G401 (cell line): ENCODE results near the gene STK10. TPM values are rescaled to one million over a fixed set of nuclear protein-coding genes. Genes with fewer than 3 reads are reported as not detected.

Source experiments
- DNase-seq: peaks from one replicate; pipeline ENCODE4 v3.0.0-alpha.2; 2015; ENCODE audit warnings: low spot score
- in situ Hi-C: cut with HindIII; loops from 2 replicates; pipeline ENCODE4 v1.10.0; 2016; ENCODE audit warnings: low sequenced_read_pairs, mixed read lengths
- total RNA-seq: library from RNA; depleted of rRNA; stranded (reverse); fragments of >200 nt; shearing (Covaris generic); gene quantifications from 2 replicates; pipeline ENCODE4 v1.2.3, GENCODE V29; 2014

Gene STK10
- total RNA-seq, 1 experiment from 2014 or later: 17.0 TPM

- in situ Hi-C loops: no loop called here
Measured at GRCh38 chr5:172098883-172099282, 89.1 kb downstream of the STK10 start.

GRCh38 chr5:172098046-172098445, 90.0 kb downstream of the STK10 start:
- in situ Hi-C loops: no loop called here
- DNase-seq: no peak

More at GRCh38 chr5:172098883-172099282, 89.1 kb downstream of the STK10 start:
- no peak for DNase-seq

DNA sequence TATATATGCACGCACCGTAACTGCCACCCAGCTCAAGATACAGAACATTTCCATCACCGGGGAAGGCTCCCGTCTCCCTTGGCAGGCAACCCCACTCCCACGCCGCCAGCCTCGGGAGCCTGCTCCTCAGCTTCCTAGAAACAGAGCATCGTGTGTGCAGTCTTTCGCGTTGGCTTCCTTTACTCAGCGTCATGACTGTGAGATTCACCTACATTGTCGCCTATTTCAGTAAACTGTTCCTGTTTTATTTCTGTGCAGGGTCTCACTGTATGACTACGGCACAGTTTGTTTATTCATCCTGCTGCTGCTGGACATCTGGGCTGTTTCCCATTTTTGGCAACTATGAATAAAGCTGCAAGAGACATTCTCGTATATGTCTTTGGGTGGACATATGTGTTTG, 90.7 kb downstream of the STK10 start:
- in situ Hi-C loops: no loop called here
- DNase-seq: peak; percentile 48

- peak; percentile 54 for DNase-seq
Measured at GRCh38 chr5:172096207-172096940, 91.7 kb downstream of the STK10 start.

DNA sequence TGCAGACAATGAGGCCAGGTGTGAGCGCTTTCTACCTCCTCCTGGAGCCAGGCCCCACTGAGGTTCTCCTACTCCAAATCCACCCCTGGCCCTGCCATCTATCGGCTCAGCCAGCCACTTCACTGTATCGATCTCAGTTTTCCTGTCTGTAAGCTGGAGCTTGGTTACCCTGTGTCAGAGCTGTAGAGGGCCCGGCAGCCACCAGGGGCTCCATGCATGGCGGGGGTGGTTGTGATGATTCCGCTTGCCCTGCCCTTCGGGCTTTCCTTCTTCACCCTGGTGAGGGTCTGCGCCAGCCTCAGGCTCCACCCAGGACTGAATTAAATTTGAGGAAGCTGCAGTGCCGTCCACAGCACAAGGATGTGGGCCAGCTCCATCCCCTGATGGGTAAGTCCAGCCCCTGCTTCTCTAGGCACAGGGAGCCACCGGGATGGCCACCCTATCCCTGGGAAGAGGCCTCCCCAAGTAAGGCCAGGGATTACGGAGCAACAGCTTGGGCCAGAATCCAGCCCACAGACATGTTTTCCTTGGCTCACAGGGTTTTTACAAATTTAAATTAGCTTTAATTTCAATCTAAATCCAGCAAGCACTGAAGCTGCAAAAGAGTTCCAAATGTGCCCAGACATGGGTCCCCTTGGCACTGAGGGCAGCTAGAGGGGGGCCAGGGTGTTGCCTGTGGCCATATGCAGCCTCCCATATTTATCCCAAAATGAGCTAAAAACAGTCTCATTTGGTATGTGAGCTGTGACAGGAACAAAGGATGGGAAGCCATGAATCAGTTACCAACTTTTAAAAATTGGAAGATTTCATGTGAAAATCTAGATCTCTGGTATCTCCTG, 92.4 kb downstream of the STK10 start:
- DNase-seq: no peak
- in situ Hi-C loops: no loop called here

More at GRCh38 chr5:172096207-172096940, 91.7 kb downstream of the STK10 start:
- in situ Hi-C loops: no loop called here

DNA sequence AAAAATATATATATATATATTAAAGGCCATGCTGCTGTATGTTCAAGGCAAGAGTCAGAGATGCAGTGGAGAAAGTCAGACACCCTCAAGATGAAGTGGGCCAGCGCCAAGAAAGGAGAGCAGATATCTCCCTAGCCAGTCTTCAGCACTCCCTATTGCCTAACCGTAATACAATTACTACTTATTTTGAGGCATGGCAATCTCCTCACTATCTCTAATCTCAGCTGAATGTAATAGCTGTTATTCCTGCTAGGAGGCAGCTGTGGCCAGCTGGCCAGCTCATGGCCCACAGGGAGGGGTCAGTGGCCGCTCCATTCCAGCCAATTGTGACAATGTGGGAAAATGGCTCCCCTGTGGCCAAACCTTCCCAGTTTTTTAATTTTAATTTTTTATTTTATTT, 94.1 kb downstream of the STK10 start:
- DNase-seq: no peak
- in situ Hi-C loops: no loop called here

GRCh38 chr5:172093559-172093958, 94.5 kb downstream of the STK10 start:
- DNase-seq: no peak
- in situ Hi-C loops: no loop called here

DNA sequence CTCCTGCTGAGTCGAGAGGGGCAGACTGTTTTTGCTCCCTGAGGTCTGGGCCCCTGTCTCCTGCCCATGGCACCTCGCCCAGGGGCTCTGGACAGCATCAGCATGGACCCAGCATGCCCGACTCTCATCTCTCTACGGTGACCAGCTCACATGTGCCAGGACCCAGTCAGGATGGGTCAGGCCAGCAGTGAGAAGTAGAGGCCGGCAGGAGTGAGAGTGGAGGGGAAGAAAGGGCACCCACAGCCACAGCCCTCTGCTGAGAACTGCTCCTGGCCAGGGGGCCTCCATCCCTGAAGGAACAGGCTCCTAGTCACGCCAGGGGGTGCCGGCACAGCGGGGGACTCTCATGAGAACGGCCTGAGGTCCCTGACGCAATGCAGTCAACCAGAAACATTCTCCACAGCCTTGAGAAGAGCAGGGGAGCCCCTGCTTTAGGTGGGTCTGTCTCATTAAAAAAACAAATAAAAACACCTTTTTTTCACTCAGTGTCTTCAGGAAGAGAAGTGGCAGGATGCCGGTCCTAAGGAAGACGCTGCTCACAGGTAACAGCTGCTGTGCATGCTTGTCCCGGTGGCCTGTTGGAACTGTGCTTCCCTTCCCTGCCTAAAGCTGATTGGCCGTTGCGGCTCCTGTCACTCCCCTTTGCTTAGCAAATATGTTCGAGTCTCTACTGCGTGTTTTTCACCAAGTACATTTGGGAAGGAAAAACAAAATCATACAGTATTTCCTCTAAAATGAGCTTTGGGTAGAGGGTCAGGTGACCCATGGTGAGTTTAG, 95.9 kb downstream of the STK10 start:
- DNase-seq: peak; percentile 75
- in situ Hi-C loops: no loop called here

GRCh38 chr5:172090976-172091547, 97.0 kb downstream of the STK10 start:
- DNase-seq: peak; percentile 48
- in situ Hi-C loops: no loop called here

DNA sequence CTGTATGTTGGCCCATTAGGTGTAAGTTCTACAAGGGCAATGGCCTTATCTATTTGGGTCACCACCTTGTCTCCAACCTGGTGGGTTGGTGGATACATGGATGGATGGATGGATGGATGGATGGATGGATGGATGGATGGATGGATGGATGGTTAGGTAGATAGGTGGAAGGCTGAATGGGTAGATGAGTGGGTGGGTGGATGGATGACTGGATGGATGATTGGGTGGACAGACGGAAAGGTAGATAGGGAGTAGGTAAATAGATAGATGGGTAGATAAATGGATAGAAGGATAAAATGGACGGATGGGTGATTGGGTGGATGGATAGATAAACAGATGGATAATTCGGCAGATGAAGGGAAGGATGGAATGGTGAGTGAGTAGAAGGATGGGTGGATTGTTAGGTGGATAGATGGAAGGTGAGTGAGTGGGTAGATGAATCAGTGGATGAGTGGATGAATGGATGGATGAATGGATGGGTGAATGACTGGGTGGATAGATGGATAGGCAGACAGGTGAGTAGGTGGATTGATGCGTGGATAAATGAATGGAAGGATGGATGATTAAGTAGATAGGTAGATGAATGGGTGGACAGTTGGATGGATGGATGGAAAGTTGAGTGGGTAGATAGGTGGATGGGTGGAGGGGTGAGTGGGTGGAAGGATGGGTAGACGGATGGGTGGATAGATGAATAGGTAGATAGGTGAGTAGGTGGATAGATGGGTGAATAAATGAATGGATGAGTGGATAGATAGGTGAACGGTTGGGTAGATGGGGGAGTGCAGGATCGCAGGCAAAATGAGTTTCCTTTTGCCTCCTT, 98.5 kb downstream of the STK10 start:
- no peak for DNase-seq
- in situ Hi-C loops: no loop called here

DNA sequence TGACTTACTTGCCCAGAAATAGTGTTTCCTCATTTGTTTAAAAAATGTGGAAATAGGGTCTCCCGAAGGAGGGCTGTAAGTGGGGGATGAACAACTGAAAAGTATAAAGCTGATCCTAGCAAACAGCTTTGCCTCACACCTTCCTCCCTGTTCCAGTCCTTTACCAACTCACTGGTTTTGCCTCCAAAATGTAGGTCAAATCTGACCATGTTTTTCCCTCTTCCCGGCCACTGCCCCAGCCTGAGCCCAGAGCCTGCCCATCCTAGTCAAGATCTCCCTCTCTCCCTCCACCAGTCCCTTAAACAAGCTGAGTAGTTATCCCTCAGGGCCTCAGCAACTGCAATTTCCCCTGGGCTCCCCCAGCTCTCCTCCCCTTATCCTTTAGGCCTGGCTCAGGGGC, 99.2 kb downstream of the STK10 start:
- in situ Hi-C loops: no loop called here
- DNase-seq: peak; percentile 66

DNA sequence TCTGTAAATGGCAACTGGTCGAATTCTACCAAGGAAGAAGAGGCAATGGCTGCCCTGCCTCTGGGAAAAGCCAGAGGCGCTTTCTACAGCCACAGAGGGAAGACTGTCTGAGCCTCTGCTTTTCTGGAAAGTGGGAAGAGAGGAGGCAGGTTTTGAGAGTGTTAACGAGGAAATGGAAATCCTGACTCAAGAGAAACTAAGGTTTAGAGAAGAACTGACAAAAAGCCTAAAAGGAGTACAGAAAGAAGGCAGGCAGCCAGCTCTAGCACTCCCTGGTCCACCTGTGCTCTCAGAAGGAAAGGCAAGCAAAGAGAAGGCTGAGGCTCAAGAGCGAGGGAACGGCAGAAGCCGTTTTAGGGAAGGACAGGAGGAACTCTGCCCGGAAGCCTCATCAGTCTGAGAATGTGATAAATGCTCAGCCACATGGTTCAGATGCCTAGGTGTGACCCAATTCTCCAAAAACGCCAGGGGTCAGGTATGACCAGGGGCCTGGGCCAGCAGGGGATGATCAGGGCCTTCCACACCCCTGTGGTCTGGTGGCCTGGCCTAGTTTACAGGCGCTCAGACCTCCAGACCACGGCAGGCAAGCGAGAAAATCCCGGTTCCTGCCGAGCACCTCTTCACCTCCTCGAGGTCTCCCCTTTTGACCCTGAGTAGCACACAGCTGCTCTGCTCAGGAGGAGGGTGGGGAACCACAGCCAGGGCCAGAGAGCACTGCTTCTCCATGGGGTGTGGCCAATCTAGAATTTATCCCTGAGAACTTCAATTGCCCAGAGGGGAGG, 101.6 kb downstream of the STK10 start:
- in situ Hi-C loops: no loop called here
- peak; percentile 69 for DNase-seq

- no peak for DNase-seq
- in situ Hi-C loops: no loop called here
Measured at GRCh38 chr5:172085738-172086137, 102.3 kb downstream of the STK10 start.

- in situ Hi-C loops: no loop called here
- no peak for DNase-seq
Measured at GRCh38 chr5:172082180-172082579, 105.8 kb downstream of the STK10 start.

DNA sequence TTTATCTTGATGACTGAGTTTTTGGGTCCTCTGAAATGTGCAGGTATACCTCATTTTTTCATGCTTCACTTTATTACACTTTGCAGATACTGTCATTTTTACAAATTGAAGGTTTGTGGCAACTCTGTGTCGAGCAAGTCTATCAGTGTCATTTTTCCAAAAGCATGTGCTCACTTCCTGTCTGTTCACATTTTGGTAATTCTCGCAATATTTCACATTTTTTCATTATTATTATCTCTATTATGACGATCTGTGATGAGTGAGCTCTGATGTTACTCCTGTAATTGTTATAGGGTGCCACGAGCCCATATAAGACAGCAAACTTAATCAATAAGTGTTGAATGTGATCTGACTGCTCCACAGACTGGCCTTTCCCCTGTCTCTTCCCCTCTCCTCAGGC, 108.1 kb downstream of the STK10 start:
- in situ Hi-C loops: no loop called here

GRCh38 chr5:172078726-172079345, 109.2 kb downstream of the STK10 start:
- in situ Hi-C loops: no loop called here
- peak; percentile 53 for DNase-seq

More for the DNA sequence above, 108.1 kb downstream of the STK10 start:
- DNase-seq: no peak

DNA sequence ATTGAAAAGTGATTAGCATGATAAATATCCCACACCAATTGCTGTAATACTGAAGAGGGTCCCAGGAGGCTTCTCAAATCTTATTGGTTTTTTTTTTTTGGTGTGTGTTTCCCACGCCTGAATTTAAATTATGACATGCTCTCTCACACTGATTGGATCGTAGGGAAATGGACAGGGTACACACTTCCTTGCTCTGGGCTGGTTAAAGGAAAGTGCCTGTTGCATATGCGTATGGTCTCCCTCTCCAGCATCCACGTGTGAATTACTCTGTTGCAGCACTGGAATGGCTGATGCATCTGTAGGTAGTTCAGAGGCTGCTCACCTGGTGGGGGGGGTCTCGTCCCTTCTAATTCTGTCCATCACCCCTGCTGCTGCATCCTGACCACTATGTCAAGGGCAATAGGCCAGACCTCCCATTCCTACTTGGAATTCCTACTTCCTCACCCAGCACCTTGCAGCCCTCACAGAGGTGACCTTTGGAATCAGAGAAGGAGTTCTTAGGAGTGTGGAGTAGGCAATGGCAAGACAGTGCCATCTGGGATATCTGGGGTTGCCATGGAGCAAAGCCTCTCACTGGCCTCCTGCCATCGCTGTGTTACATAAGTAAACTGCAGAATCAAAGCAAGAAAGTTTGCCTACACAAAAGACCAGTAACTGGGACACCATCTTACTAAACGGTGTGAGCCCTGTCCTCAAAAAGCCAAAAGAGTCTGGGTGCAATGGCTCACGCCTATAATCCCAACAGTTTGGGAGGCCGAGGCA, 110.2 kb downstream of the STK10 start:
- in situ Hi-C loops: no loop called here
- DNase-seq: peak; percentile 92
